Measurements from ENCODE around the gene COL6A1. TPM values are rescaled to one million over a fixed set of nuclear protein-coding genes. Genes with fewer than 3 reads are reported as not detected.

The COL6A1 gene
- total and polyA plus RNA-seq, 2 of the 13 experiments (the other 11 are each of a cell fraction or from before 2014, with no cell fraction given) = 3.1 to 4.8 TPM

DNA sequence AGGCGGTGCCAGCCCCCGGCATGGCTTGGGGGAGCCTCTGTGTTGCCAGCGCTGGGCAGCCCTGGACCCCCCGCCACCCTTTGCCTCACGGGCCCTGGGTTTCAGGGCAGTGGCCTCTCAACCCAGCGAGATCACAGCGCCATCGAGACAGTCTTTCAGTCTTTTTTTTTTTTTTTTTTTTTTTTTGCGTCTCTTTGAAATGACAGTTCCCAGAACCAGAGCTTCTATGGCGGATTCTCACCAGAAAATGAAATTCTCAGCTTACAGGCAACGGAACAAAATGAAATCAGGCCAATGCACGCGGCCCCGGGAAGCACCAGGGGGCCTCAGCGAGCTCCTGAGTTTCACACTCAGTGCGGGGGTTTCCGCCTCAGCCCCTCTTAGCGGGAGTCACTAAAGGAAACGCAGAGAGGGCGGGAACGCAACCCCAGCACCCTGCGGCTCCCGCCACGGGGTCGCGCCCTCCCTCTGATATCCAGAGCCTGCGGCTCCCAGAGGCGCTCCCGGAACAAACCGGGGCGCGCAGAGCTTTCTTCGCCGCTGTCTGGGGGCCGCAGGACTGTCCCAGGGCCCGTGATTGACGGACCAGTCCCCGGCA is 8.0 kb upstream of the COL6A1 start (continued):
- TF ChIP-seq, protein P1, sequence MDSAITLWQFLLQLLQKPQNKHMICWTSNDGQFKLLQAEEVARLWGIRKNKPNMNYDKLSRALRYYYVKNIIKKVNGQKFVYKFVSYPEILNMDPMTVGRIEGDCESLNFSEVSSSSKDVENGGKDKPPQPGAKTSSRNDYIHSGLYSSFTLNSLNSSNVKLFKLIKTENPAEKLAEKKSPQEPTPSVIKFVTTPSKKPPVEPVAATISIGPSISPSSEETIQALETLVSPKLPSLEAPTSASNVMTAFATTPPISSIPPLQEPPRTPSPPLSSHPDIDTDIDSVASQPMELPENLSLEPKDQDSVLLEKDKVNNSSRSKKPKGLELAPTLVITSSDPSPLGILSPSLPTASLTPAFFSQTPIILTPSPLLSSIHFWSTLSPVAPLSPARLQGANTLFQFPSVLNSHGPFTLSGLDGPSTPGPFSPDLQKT (CRISPR knock-in tag; IDR thresholded peaks at IDR 0.05; ENCODE audit: borderline replicate concordance) = no peak
- TF ChIP-seq HDAC6 (IDR thresholded peaks at IDR 0.05; ENCODE audit: low read depth, low read length) (no peak), ZMAT5 (CRISPR knock-in tag; IDR thresholded peaks at IDR 0.05; ENCODE audit: borderline replicate concordance, low read depth) (no peak), MEIS2 (CRISPR knock-in tag; IDR thresholded peaks at IDR 0.05) (no peak), CTCF (CRISPR knock-in tag; IDR thresholded peaks at IDR 0.05) (peak; percentile 69), BRF2 (CRISPR knock-in tag; IDR thresholded peaks at IDR 0.05) (no peak), ZNF839 (CRISPR knock-in tag; IDR thresholded peaks at IDR 0.05; ENCODE audit: borderline replicate concordance) (no peak), STAT6 (CRISPR knock-in tag; IDR thresholded peaks at IDR 0.05; ENCODE audit: borderline replicate concordance) (no peak), ZSCAN9 (CRISPR knock-in tag; IDR thresholded peaks at IDR 0.05; ENCODE audit: borderline replicate concordance) (no peak)
- TF ChIP-seq, protein P2, sequence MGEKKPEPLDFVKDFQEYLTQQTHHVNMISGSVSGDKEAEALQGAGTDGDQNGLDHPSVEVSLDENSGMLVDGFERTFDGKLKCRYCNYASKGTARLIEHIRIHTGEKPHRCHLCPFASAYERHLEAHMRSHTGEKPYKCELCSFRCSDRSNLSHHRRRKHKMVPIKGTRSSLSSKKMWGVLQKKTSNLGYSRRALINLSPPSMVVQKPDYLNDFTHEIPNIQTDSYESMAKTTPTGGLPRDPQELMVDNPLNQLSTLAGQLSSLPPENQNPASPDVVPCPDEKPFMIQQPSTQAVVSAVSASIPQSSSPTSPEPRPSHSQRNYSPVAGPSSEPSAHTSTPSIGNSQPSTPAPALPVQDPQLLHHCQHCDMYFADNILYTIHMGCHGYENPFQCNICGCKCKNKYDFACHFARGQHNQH (CRISPR knock-in tag; IDR thresholded peaks at IDR 0.05) = 0 out of 2 replicates have a peak, but pooled peaks have one; percentile 15
- TF ChIP-seq, protein P3, sequence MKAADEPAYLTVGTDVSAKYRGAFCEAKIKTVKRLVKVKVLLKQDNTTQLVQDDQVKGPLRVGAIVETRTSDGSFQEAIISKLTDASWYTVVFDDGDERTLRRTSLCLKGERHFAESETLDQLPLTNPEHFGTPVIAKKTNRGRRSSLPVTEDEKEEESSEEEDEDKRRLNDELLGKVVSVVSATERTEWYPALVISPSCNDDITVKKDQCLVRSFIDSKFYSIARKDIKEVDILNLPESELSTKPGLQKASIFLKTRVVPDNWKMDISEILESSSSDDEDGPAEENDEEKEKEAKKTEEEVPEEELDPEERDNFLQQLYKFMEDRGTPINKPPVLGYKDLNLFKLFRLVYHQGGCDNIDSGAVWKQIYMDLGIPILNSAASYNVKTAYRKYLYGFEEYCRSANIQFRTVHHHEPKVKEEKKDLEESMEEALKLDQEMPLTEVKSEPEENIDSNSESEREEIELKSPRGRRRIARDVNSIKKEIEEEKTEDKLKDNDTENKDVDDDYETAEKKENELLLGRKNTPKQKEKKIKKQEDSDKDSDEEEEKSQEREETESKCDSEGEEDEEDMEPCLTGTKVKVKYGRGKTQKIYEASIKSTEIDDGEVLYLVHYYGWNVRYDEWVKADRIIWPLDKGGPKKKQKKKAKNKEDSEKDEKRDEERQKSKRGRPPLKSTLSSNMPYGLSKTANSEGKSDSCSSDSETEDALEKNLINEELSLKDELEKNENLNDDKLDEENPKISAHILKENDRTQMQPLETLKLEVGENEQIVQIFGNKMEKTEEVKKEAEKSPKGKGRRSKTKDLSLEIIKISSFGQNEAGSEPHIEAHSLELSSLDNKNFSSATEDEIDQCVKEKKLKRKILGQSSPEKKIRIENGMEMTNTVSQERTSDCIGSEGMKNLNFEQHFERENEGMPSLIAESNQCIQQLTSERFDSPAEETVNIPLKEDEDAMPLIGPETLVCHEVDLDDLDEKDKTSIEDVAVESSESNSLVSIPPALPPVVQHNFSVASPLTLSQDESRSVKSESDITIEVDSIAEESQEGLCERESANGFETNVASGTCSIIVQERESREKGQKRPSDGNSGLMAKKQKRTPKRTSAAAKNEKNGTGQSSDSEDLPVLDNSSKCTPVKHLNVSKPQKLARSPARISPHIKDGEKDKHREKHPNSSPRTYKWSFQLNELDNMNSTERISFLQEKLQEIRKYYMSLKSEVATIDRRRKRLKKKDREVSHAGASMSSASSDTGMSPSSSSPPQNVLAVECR (CRISPR knock-in tag; IDR thresholded peaks at IDR 0.05; ENCODE audit: borderline replicate concordance) = 0 out of 2 replicates have a peak, but pooled peaks have one; percentile 5
- TF ChIP-seq, protein P4, sequence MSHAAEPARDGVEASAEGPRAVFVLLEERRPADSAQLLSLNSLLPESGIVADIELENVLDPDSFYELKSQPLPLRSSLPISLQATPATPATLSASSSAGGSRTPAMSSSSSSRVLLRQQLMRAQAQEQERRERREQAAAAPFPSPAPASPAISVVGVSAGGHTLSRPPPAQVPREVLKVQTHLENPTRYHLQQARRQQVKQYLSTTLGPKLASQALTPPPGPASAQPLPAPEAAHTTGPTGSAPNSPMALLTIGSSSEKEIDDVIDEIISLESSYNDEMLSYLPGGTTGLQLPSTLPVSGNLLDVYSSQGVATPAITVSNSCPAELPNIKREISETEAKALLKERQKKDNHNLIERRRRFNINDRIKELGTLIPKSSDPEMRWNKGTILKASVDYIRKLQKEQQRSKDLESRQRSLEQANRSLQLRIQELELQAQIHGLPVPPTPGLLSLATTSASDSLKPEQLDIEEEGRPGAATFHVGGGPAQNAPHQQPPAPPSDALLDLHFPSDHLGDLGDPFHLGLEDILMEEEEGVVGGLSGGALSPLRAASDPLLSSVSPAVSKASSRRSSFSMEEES (CRISPR knock-in tag; IDR thresholded peaks at IDR 0.05) = no peak

Data from HepG2 (cell line).